GM19043 (cell line): Measurements from ENCODE around the gene ITPR2.
"Not testable (repeated sequence)": the region's sequence is repeated elsewhere in the genome, so short reads cannot be mapped to it uniquely, and the experiment has no call there.

ENCODE experiments used
- ATAC-seq: cut with Tn5 transposase; IDR thresholded peaks from one replicate; pipeline ENCODE4 v1.9.1; 2021; ENCODE audit warnings: low read depth; ENCODE audit not compliant: unreplicated experiment

ITPR2 gene

DNA sequence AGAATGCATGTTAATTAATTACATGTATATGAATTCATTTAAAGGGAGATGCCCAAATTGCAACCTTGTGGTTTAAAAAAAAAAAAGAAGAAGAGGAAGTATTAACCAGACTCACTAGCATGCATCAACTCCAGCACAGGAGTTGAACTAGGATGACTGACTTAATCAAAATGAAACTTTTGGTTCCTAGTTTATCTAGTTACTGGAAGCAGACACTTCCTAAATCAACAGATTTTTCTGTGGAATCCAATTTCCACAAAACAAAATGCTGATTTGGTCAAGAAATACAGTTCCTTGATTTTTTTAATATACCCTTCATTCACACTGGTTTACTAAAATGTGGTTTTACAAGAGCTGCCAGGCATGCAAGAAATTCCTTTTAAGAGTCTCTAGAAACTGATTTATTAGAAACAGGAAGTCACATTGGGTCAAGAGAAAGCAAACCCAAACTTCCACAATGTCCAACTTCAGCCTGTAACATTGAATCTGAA lies 41.6 kb downstream of the ITPR2 start:
- ATAC-seq: peak; percentile 77

DNA sequence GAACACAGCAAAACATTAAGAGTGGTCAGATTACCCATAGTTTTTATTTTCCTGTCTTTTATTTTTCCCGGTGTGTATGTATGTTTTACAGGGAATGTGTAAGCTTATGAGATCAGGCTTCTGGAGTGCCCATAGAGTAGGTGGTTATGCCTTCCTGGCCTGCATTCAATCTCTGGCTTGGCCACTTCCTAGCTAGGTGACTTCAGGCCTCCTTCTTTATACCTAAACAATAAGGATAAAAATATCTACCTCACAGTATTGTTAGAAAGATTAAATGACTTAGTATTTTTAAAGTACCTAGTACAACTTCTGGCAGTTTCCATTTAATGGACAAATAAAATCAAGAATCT lies 42.4 kb downstream of the ITPR2 start:
- no peak for ATAC-seq

DNA sequence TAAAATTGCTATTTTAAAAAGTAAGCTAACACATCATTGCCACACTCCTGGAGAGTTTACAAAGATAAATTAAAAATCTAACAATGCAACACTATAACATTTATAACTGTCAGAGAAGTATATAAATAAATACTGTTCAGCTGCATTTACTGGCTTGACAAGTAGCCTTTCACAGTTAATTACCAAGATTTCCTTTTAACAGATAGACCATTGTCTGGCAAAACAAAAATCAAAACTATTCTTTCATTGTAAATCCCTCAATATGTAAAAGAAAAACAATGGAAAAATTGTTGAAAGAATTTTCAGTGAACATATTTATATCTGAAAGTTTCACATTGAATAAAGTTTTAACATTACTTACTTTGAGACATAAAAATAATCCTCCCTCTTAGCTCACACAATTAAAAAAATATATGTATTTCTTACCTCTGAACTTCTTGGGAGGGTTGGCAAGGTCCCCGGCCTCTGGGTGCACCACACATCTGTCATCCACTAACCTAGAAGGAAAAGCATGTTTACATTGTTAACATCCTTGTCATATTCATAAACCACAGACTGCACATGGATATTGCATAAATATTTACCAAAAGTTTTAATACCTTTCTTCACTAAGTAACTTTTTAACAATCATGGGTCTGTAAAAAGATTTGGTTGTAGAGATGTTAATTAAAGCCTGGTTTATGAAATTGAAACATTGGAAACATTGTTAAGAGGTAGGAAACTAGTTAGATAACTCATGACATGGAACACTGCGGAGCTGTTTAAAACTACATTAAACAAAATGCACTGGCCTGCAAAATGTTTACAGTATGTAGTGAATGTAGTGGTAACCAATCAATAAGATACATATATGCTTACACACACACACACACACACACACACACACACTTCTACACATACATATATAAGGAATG lies 43.0 kb downstream of the ITPR2 start:
- ATAC-seq: no peak

DNA sequence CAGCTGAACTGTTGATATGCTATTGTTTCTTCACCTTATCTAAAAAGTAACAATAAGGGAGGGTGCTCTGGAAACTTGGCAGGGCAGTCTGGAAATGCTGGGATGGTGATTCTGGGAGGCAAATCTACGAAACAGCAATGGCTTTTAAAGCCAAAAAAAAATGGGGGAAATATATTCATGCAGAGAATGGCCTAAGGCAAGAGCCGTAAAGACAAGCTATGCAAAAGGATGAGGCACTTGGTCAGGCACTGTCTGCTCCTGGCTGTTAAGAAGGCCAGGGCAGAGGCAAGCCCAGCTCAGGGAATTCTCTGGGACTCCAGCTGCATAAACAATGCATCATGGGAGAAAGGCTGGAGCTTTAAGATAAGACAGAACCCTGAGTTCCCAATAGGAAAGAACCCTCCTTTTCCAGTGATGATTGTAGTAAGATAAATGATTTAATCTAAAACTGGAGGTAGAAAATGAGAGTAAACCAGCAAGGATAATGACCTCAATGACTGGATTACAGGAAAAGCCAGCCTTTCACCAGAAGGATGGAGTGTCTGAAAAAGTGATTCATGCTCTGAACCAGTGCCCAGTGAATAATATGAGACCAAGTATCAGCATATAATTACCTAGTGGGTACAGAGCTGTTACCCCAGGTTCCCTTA lies 46.0 kb downstream of the ITPR2 start:
- ATAC-seq: no peak

DNA sequence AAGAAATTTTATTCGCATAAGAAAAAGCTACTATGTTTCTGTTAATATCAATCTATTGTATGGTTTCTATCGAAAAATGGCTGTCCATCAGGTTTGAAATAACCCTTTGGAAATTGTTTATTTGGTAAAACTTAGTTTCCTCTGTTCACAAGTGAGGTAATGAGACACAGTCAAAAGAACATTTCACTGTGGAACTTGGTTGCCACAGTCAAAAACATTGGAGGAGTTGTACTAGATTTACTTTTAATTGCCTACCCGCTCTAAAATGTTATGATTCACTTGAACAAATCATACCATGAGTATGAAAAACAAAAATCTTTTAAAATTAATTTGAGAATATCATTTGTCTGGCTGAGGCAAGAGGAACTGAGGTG lies 46.5 kb downstream of the ITPR2 start:
- ATAC-seq: no peak

DNA sequence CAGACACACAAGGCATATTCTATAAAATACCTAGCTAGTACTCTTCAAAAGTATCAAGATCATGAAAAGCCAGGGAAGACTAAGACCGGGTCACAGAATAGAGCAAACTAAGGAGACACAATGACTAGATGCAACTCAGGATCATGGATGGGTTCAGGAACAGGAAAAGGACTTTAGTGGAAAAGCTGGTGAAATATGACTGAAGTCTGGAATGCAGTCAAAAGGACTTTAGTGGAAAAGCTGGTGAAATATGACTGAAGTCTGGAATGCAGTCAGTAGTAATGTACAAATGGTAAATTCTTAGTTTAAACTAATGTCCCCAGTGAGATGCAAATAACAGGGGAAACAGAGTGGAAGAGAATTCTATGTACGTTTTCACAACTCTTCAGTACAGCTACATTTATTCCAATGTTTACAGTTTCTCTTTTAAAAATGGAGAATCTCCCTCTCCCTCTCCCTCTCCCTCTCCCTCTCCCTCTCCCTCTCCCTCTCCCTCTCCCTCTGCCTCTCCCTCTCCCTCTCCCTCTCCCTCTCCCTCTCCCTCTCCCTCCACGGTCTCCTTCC lies 49.1 kb downstream of the ITPR2 start:
- ATAC-seq: not testable (repeated sequence)

DNA sequence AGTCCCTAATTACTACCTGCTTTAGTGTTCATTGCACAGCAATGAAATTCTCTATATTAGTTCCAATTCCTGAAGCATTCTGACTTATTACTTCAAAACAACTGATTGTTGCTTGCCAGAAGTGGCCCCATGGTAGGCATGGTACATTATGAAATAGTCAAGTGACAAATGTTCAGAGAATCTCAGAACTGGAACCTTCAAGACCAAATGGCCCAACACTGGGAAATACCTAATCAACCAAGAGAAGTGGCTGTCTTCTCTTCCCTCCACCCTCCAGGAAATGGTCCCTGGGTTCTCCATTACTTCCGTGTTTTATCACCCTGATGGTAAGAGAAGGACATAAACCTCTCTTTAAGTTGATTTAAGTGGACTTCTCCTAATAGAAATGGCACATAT lies 49.9 kb downstream of the ITPR2 start:
- ATAC-seq: no peak

DNA sequence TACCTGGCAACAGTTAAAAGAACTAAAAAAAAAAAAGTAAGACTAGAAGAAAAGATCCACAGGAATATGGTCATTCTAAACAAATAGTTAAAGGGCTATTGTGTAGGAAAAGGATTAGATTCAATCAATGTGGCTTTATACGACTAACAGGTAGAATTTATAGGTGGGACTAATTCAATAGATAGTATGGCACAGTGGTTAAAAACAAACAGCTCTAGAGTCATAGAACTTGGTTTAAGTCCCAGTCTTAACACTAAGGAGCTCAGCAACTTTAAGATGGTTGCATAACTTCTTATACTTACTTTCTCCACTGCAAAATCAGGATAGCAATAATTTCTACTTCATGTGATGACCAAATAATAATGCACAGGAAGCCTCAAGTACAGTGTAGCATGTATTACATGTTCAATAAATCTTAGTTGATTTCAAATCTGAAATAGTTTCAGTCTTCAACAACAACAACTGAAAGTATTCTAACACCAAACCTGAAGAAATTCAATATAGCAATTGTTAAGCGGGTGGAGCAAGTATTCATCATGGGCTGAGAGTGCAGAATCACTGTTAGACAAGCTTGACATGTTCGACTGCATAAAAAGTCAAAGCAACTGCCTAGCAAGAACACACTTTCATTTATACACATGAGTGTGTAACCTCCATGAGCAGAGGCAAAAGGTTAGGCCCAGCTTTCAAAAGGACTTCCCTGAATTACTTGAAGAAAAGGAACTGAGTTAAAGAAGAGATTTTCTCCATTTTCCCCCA lies 50.4 kb downstream of the ITPR2 start:
- ATAC-seq: no peak

DNA sequence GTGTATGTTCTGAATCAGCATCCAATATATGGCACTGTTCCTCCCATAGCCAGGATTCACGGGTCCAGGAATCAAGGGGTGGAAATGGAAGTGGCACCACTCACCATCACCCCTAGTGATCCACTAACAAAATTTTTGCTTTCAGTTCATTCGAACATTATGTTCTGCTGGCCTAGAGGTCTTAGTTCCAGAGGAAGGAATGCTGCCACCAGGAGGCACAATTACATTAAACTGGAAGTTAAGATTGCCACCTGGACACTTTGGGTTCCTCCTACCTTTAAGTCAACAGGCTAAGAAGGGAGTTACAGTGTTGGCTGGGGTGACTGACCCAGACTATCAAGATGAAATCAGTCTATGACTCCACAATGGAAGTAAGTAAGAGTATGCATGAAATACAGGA lies 52.3 kb downstream of the ITPR2 start:
- not testable (repeated sequence) for ATAC-seq

DNA sequence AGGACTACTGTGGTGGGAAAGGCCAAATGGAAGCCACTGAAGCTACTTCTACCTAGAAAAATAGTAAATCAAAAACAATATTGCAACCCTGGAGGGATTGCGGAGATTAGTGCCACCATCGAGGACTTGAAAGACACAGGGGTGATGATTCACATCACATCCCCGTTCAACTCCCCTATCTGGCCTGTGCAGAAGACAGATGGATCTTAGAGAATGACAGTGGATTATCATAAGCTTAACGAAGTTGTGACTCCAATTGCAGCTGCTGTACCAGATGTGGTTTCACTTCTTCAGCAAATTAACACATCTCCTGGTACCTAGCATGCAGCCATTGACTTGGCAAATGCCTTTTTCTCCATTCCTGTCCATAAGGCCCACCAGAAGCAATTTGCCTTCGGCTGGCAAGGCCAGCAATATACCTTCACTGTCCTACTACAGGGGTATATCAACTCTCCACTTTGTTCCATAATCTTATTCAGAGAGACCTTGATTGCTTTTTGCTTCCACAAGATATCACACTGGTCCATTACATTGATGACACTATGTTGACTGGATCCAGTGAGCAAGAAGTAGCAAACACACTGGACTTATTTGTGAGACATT lies 54.7 kb downstream of the ITPR2 start:
- ATAC-seq: not testable (repeated sequence)

DNA sequence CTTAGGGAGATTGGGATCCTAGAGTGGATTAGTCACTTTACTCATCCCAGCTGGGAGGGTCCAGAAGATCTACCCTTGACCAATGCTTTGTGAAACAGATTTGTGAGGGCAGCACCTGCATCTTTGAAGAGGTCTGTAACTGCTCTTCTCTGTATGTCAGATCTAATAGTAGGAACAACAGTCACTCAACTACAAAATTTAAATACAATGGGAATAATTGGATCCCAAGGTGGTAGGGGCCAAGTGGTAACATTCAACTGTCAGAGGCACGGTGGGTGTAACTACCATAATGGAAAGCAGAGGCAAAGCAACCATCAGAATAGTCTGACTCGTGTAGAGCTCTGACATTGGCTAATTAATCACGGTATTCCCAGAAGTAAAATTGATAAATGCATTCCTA lies 55.8 kb downstream of the ITPR2 start:
- no peak for ATAC-seq

DNA sequence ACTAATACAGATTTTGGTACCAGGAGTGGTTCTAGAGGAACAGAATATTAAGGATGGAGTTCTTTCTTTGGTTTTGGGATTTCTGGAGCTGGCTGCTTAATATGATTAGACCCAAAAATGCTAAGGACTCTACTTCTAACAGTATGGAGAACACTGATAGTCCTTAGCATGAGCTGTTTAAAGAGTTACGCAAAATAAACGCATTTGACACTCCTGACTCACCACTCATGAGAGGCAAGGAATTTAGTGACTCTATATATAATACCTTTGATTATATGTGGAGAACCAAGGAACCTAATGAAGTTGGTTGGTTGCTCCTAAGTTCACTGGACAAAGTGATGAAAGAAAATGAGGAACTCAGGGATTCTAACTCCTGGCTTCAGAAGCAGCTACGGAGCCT lies 57.0 kb downstream of the ITPR2 start:
- ATAC-seq: not testable (repeated sequence)

DNA sequence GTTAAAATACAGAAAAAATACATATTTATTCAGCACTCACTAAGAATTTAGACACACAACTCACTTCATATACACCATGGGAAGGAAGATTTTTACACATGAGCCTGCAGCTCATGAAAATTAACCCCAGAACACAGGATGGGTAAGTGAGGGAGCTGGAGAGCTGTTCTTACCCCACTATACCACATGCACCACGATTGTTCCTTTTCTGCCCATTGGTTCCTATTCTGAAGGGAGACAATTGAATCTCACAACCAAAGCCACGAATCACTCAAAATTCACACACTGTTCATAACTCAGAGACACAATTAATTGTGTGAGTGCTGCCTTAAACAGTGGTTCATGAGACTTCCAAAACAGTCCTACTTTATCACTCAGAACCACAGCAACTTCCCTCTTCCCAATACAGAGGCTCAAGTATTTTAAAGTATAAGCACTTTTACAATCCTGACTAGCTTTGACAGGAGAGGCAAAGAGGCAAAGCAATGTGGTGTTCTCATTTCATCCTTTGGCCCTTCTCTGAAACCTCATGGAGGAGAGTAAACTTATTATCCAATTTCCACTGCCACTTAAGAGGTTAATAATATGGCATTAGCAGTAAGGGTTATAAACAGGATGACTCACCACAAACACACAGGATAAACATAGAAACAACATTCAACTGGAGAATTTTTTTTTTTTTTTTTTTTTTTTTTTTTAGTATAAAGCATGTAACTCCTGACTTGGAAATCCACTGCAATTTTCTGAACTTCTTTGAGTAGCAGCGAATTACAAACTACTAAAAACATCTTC lies 59.5 kb downstream of the ITPR2 start:
- ATAC-seq: no peak

DNA sequence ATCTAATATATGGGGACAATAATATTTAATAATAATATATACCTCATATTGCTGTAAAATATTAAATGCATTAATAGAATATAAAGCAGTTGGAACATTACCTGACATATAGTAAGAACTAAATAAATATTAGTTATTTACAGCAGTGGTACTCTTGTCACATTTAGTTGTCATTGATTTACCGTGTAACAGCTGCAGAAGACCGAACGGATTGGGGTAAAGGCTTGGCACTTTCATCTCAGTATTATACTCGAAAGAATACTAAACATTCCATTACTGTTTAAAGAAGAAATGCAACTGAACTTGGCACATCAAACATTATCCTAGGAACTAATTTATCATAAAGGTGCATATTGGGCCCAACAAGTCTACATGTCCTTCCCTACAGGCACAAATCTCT lies 61.1 kb downstream of the ITPR2 start:
- no peak for ATAC-seq

DNA sequence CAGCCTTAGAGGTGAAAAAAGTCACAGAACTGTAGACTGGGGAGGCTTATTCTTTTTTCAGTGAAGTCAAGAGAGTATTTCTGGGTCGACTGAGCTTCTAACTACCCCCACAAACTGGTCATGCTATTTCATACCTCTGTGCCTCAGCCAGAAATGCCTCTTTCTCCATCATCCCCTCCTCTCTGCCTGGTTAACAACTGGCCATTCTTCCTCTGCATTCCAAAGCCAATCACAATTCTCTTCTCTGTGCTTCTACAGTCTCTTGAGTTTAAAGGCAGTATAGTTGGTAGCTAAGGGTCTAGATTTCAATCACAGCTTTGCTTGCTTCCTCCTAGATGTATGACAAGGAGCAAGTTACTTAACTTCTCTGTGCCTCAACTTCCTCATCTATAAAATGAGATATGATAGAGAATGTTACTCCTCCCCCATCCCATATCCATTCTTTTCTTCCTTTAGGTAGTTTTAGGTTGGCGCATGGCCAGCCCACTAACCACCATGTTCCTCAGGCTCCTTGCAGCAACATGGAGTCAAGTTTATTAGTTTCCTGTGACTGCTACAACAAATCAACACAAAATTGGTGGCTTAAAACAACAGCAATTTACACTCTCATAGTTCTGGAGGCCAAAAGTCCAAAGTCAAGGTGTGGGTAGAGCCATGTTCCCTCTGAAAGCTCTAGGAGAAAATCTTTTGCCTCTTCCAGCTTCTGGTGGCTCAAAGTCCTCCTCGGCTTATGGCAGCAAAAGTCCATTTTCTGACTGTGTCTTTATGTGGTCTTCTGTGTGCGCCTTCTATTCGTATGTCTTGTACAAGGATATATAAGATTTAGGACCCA lies 62.5 kb downstream of the ITPR2 start:
- no peak for ATAC-seq

DNA sequence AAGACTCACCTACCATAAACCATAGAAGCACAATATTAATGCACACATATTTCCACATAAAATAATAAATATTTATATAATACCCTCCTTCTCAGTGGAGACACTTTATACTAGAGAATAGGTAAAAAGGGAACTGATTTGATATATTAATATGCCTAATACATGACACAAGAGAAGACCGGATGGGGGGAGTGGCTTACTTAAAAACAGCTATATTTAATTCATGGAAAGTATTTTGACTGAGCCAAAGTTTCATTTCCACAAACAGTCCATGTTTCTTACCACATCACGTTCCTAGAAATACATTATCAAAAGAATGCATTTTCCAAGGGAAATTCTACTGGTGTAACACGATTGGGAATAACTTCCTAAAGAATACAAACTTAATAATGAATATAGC lies 63.4 kb downstream of the ITPR2 start:
- ATAC-seq: no peak

DNA sequence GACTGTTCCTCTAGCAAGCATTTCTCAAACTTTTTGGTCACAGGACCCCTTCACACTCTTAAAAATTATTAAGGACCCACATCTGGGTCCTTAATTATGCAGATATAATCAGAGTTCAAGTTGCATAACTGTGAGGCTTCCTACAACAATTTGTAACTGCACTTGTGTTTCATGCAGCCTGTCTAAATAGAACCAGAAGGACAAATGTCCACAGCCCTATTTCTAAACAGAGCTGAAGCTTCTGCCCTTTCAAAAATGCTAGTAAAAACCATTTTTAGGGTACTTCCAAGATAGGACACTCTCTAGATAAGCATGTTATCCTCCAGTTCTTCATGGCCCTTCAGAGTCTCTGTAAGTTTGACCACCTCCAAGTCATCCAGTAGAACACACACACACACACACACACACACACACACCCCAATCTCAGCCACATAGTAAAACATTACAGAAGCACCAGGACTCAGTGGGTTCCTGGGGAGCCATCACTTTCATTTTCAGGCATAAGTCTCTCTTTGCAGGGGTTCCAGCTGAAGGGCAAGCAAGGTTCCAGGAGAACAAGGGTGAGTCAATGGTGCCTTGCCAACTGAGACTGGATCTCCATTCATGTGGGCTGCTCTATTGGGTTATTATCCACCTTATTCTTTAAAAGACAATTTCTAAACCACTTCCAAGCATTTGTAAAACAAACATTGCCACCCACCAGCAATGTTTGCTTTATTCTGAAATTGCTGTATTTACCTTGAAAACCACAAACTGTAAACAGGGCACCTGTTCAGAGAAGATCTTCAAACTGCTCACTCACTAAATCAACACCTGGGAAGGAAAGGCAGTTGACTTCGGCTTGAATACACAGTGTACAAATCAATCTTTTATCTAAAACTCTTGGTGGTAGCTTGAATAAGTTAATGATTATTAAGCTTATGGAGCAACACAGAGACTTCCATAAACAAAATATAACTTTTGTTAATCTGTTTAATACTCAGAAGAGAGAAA lies 64.1 kb downstream of the ITPR2 start:
- ATAC-seq: peak; percentile 59

DNA sequence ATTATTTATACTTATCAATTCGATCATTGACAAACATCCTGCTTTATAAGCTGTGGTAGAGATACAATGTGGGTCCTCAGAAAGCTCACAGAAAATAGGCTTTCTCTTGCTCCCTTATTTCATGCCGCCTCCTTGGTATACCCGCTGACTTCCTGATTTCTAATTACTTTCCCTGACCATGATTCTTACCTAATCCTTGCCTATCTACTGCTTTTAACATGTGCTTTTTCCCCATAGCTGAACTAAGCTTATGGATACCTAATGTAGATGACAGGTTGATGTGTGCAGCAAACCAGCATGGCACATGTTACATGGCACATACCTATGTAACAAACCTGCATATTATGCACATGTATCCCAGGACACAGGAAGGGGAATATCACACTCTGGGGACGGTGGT lies 65.1 kb downstream of the ITPR2 start:
- ATAC-seq: no peak
